HT-29 (cell line): ENCODE data around the gene CTNS. TPM values are rescaled to one million over a fixed set of nuclear protein-coding genes. Genes with fewer than 3 reads are reported as not detected.

ENCODE experiments used
- total RNA-seq: library from RNA; depleted of rRNA; stranded (reverse); fragments of >200 nt; shearing (Covaris generic); gene quantifications from 2 replicates; pipeline ENCODE4 v1.2.3, GENCODE V29; 2014; rRNA removed

CTNS gene
- total RNA-seq, 1 experiment from 2014 or later, result 18.4 TPM

Other genes with a start within 250 kb of the CTNS start
- not detected in 2 replicates for gene OR1E1, start 238.3 kb upstream of the CTNS start, total RNA-seq
- not detected in 2 replicates for gene OR3A3, start 225.4 kb upstream of the CTNS start, total RNA-seq
- gene OR1E2, start 202.9 kb upstream of the CTNS start, total RNA-seq, result not detected in 2 replicates
- gene SPATA22, start 164.9 kb upstream of the CTNS start, total RNA-seq, result not detected in 2 replicates
- not detected in 2 replicates for gene ASPA, start 160.8 kb upstream of the CTNS start, total RNA-seq
- 0.94 and 2.1 TPM in 2 replicates for gene TRPV3, start 78.9 kb upstream of the CTNS start, total RNA-seq
- gene TRPV1, start 27.3 kb upstream of the CTNS start, total RNA-seq, result 1.5 TPM in 2 replicates
- gene SHPK, start 510 bp upstream of the CTNS start, total RNA-seq, result 16.1 and 21.2 TPM in 2 replicates
- gene TAX1BP3, start 31.8 kb downstream of the CTNS start, total RNA-seq, result 121 and 128 TPM in 2 replicates
- gene EMC6, start 32.1 kb downstream of the CTNS start, total RNA-seq, result 35.5 and 54.7 TPM in 2 replicates
- gene P2RX5, start 59.4 kb downstream of the CTNS start, total RNA-seq, result 0.23 TPM in 1 of 2 replicates, not detected in the other
- 13.1 and 17.1 TPM in 2 replicates for gene HASPIN, start 87.1 kb downstream of the CTNS start, total RNA-seq
- 16.7 and 22.0 TPM in 2 replicates for gene ITGAE, start 164.4 kb downstream of the CTNS start, total RNA-seq
- gene NCBP3, start 209.5 kb downstream of the CTNS start, total RNA-seq, result 8.3 and 8.5 TPM in 2 replicates